Measurements from ENCODE around the gene SLC35E1. TPM values are rescaled to one million over a fixed set of nuclear protein-coding genes. Genes with fewer than 3 reads are reported as not detected.

The SLC35E1 gene
- total RNA-seq, 1 donor from 2014 or later, result 70.0 TPM

GRCh38 chr19:16521715-16522289 is 50.4 kb downstream of the SLC35E1 start:
- H3K4me1 Mint-ChIP-seq (ENCODE audit: low read depth), result no peaks in the 10 kb centered on the region
- H3K9me3 Mint-ChIP-seq (ENCODE audit: low read depth), result no peaks in the 10 kb centered on the region
- H3K27ac Mint-ChIP-seq (ENCODE audit: unreplicated experiment), result no peak overlapping the region
- no peaks in the 10 kb centered on the region for H3K27me3 Mint-ChIP-seq (ENCODE audit: low read depth)
- no peak for DNase-seq (ENCODE audit: low spot score)
- no peak overlapping the region for H3K4me3 Mint-ChIP-seq (ENCODE audit: unreplicated experiment)
- peaks cover 31% of the 10 kb centered on the region for H3K36me3 Mint-ChIP-seq (ENCODE audit: low read depth)
- no peak for TF ChIP-seq CTCF (IDR thresholded peaks at IDR 0.05)

GRCh38 chr19:16520986-16521624 is 51.1 kb downstream of the SLC35E1 start:
- Mint-ChIP-seq H3K27me3 (ENCODE audit: low read depth) (no peaks in the 10 kb centered on the region), H3K36me3 (ENCODE audit: low read depth) (peaks cover 31% of the 10 kb centered on the region), H3K4me1 (ENCODE audit: low read depth) (no peaks in the 10 kb centered on the region), H3K9me3 (ENCODE audit: low read depth) (no peaks in the 10 kb centered on the region), H3K4me3 (ENCODE audit: unreplicated experiment) (no peak overlapping the region), H3K27ac (ENCODE audit: unreplicated experiment) (no peak overlapping the region)
- no peak for DNase-seq (ENCODE audit: low spot score)
- TF ChIP-seq CTCF (IDR thresholded peaks at IDR 0.05), result no peak

DNA sequence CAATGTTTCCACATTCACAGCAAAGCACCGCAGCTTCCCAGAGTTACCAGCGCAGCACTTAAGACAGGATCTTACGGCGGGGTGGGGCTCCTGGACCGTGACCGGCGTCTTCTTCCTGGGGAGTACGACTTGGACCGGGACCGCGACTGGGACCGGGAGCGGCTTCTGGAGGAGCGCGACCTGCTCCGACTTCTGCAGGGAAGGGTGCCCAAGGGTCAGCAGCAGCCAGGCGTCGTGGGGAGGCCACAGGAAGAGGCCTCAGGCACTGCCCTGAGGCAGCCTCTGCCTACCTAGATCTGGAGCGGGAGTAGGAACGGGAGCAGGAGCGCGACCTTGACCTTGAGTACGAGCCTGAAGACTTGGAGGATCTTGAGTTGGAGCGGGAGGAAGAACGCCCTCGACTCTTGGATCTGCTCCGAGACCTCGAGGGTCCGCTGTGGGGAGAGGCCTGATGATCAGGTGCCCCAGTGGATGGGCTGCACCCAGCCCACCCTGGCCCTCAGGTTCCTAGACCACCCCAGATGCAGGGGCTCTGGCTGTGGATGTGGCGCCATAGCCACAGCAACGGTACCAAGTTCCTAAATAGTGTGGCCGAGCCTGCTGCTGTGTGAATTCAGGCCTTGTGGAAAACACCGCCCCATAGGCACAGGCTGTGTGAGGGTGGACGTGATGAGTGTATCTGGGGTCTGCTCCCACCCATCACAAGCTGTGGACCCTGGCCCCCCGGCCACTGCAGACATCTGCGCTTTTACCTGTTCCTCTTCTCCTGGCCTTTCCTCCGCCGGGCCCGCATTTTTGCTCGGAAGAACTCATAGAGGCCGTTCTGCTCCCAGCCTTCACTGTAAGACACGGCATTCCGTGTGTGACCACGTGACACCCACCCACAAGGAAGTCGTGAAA is 51.9 kb downstream of the SLC35E1 start:
- H3K9me3 Mint-ChIP-seq (ENCODE audit: low read depth), result no peaks in the 10 kb centered on the region
- no peaks in the 10 kb centered on the region for H3K27me3 Mint-ChIP-seq (ENCODE audit: low read depth)
- DNase-seq (ENCODE audit: low spot score), result no peak
- no peak for TF ChIP-seq CTCF (IDR thresholded peaks at IDR 0.05)
- no peaks in the 10 kb centered on the region for H3K4me1 Mint-ChIP-seq (ENCODE audit: low read depth)
- H3K36me3 Mint-ChIP-seq (ENCODE audit: low read depth), result peaks cover 31% of the 10 kb centered on the region
- H3K4me3 Mint-ChIP-seq (ENCODE audit: unreplicated experiment), result no peak overlapping the region
- no peak overlapping the region for H3K27ac Mint-ChIP-seq (ENCODE audit: unreplicated experiment)

GRCh38 chr19:16519230-16519687 is 53.0 kb downstream of the SLC35E1 start:
- Mint-ChIP-seq H3K27ac (ENCODE audit: unreplicated experiment) (peak overlapping the region; percentile 8), H3K36me3 (ENCODE audit: low read depth) (peaks cover 31% of the 10 kb centered on the region), H3K4me1 (ENCODE audit: low read depth) (no peaks in the 10 kb centered on the region), H3K27me3 (ENCODE audit: low read depth) (no peaks in the 10 kb centered on the region), H3K4me3 (ENCODE audit: unreplicated experiment) (no peak overlapping the region), H3K9me3 (ENCODE audit: low read depth) (no peaks in the 10 kb centered on the region)
- no peak for DNase-seq (ENCODE audit: low spot score)
- TF ChIP-seq CTCF (IDR thresholded peaks at IDR 0.05), result no peak

Data from chondrocyte (in vitro differentiated cells).